ENCODE results near the gene MTHFD2. TPM values are rescaled to one million over a fixed set of nuclear protein-coding genes. Genes with fewer than 3 reads are reported as not detected.

The MTHFD2 gene
- total and polyA plus RNA-seq, 11 donors: 12.9 to 40.5 (median 17.5) TPM

DNA sequence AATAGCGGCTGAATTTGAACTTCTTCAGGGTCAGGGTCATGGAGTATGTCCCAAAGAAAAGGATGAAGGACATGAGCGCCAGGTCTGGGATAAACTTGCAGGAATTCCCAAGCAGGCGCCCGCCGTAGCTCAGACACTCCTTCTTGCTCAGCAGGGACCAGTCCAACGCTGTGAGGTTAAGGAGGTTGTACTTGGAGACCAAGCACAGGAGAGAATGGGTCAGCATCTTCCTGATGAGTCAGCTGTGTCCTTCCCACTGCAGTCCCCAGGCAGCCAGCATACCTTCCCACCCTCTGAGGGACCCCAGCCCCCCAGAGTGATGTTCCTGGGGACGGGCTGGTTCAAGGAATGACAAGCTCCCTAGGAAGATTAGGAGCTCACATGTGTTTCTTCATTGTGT, 40.9 kb downstream of the MTHFD2 start:
- Histone ChIP-seq H3K36me3 (peaks cover 0 to 4% (median 0%) of the 10 kb centered on the region in 9 donors), H3K27ac (no peak overlapping the region), H3K4me1 (peaks cover 0 to 8% (median 0%) of the 10 kb centered on the region in 12 donors), H3K4me3 (no peak overlapping the region), H3K9me3 (no peaks in the 10 kb centered on the region), H3K27me3 (no peaks in the 10 kb centered on the region)
- intact Hi-C loops (cut with DNase I): no loop called here
- no peak for DNase-seq
- WGBS, 4 donors: 80 to 89% (median 82%) methylated on average over 4 to 7 of the region's 7 CpGs
- no peak for TF ChIP-seq POLR2A (IDR thresholded peaks at IDR 0.05)
- TF ChIP-seq, protein P1, sequence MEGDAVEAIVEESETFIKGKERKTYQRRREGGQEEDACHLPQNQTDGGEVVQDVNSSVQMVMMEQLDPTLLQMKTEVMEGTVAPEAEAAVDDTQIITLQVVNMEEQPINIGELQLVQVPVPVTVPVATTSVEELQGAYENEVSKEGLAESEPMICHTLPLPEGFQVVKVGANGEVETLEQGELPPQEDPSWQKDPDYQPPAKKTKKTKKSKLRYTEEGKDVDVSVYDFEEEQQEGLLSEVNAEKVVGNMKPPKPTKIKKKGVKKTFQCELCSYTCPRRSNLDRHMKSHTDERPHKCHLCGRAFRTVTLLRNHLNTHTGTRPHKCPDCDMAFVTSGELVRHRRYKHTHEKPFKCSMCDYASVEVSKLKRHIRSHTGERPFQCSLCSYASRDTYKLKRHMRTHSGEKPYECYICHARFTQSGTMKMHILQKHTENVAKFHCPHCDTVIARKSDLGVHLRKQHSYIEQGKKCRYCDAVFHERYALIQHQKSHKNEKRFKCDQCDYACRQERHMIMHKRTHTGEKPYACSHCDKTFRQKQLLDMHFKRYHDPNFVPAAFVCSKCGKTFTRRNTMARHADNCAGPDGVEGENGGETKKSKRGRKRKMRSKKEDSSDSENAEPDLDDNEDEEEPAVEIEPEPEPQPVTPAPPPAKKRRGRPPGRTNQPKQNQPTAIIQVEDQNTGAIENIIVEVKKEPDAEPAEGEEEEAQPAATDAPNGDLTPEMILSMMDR (IDR thresholded peaks at IDR 0.05): no peak
- ATAC-seq: no peak

- intact Hi-C loops (cut with DNase I): no loop called here
- H3K4me3 ChIP-seq: no peak overlapping the region
- DNase-seq: no peak
- no peak for TF ChIP-seq POLR2A (IDR thresholded peaks at IDR 0.05)
- TF ChIP-seq, protein P1 (IDR thresholded peaks at IDR 0.05): no peak
- no peaks in the 10 kb centered on the region for H3K9me3 ChIP-seq
- peak overlapping the region in 1 of 12 donors; percentile 25 for H3K27ac ChIP-seq
- peak in 2 of 4 donors; percentile 20 to 30 for ATAC-seq
- no peaks in the 10 kb centered on the region for H3K27me3 ChIP-seq
- H3K4me1 ChIP-seq: peaks cover 0 to 8% (median 0%) of the 10 kb centered on the region in 12 donors
- H3K36me3 ChIP-seq: peaks cover 0 to 4% (median 0%) of the 10 kb centered on the region in 9 donors
- WGBS, 4 donors: 86 to 92% (median 87%) methylated on average over 7 of the region's 7 CpGs
Measured at GRCh38 chr2:74242354-74243071, 44.1 kb downstream of the MTHFD2 start.

GRCh38 chr2:74244286-74244685, 45.9 kb downstream of the MTHFD2 start:
- 77 to 80% (median 80%) methylated on average over 3 of the region's 3 CpGs for WGBS, 4 donors
- Histone ChIP-seq H3K36me3 (peaks cover 0 to 4% (median 0%) of the 10 kb centered on the region in 9 donors), H3K27me3 (no peaks in the 10 kb centered on the region), H3K4me3 (no peak overlapping the region), H3K9me3 (no peaks in the 10 kb centered on the region), H3K4me1 (peaks cover 0 to 8% (median 0%) of the 10 kb centered on the region in 12 donors), H3K27ac (no peak overlapping the region)
- intact Hi-C loops (cut with DNase I): no loop called here
- DNase-seq (no peak), ATAC-seq (no peak)
- TF ChIP-seq POLR2A (IDR thresholded peaks at IDR 0.05): no peak
- TF ChIP-seq, protein P1 (IDR thresholded peaks at IDR 0.05): no peak

DNA sequence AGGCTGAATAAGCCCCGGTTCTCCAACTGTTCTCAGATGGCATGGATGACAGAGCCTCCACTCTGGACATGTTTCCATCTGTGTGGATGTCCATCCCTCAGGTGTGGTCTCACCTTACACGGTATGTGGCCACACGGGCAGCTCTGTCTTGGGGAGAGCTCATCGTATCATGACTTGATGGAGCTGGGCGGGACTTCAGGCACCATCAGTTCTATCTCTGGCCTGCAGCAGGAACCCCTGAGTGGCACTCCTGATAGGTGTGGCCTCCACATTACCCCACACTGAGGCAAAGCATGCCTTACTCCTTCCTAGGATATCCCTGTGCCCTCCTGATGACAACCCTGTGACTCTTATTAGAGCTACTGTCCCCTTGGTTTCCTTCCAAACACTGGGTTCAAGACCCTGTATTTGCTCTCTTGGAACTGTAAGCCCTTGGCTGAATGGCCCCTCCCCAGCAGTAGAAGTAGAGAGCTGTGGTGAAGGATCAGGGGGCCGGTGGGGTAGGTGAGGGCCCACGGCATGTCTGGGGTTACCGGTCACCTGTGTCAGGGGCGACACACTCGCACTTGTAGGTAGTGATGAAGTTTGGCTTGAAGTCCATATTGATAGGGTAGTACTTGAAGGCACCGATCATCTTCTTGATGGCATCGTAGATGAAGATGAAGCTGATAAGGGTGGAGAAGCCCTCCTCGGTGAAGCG, 48.2 kb downstream of the MTHFD2 start:
- ATAC-seq: no peak
- 92 to 95% (median 94%) methylated on average over 14 of the region's 14 CpGs for WGBS, 4 donors
- TF ChIP-seq POLR2A (IDR thresholded peaks at IDR 0.05): no peak
- TF ChIP-seq, protein P1 (IDR thresholded peaks at IDR 0.05): no peak
- Histone ChIP-seq H3K27ac (no peak overlapping the region), H3K9me3 (no peaks in the 10 kb centered on the region), H3K4me1 (peaks cover 0 to 8% (median 0%) of the 10 kb centered on the region in 12 donors), H3K4me3 (no peak overlapping the region), H3K27me3 (no peaks in the 10 kb centered on the region), H3K36me3 (peaks cover 0 to 4% (median 0%) of the 10 kb centered on the region in 9 donors)
- intact Hi-C loops (cut with DNase I): no loop called here
- no peak for DNase-seq

Data from heart left ventricle (tissue), 16 donors.